Dedifferentiated amniotic fluid mesenchymal stem cell (primary cell): Measurements from ENCODE around the gene ITGA11.

Source experiments
- DNase-seq: peaks from one replicate; pipeline ENCODE4 v3.0.0-alpha.2; 2016; ENCODE audit errors: extremely low spot score

The ITGA11 gene

GRCh38 chr15:68447976-68448755 lies 16.2 kb upstream of the ITGA11 start:
- no peak for DNase-seq

- DNase-seq: no peak
Observed at GRCh38 chr15:68447209-68447608, 15.2 kb upstream of the ITGA11 start.

DNA sequence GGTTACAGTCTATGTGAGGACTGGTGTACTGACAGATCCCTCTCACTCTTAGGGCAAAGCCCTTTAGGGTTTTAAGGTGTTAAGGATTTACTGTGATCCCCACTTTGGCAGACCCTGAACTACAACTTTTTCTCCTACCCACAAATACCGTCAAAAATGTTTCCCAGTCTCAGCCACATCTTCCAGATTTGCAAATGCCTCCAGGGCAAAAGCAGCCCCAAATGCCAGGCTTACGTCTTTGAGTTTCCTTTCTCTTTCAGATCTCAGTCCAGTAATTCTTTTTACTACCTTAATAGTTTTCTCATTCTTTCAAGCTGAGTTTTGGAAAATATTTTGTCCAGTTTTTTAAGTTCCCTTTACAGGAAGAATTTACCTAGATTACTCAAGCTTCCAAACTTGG lies 13.4 kb upstream of the ITGA11 start:
- DNase-seq: peak; percentile 39

GRCh38 chr15:68444336-68444735 lies 12.4 kb upstream of the ITGA11 start:
- DNase-seq: no peak

- no peak for DNase-seq
Observed at GRCh38 chr15:68442903-68443302, 10.9 kb upstream of the ITGA11 start.

DNA sequence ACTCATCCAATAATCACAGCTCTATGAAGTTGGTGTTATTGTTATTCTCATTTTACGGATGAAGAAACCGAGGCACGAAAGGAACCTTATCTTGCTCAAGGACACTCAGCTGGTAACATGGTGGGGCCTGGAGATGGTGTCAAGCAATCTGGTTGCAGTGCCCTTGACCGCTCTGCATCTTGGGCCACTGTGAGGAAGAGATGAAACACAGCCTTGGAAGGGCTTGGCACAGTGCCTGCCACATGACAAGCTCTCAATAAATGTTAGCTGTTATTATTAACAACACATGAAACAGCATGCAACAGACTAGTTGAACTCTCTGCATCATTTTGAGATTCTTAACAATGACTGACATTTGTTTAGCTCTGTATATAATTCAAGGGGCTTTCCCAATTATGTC lies 10.1 kb upstream of the ITGA11 start:
- no peak for DNase-seq

GRCh38 chr15:68441045-68441743 lies 9.2 kb upstream of the ITGA11 start:
- no peak for DNase-seq

- DNase-seq: no peak
Observed at GRCh38 chr15:68440136-68440535, 8.2 kb upstream of the ITGA11 start.

GRCh38 chr15:68439506-68439905 lies 7.5 kb upstream of the ITGA11 start:
- DNase-seq: no peak

- DNase-seq: no peak
Observed at GRCh38 chr15:68436680-68437079, 4.7 kb upstream of the ITGA11 start.

DNA sequence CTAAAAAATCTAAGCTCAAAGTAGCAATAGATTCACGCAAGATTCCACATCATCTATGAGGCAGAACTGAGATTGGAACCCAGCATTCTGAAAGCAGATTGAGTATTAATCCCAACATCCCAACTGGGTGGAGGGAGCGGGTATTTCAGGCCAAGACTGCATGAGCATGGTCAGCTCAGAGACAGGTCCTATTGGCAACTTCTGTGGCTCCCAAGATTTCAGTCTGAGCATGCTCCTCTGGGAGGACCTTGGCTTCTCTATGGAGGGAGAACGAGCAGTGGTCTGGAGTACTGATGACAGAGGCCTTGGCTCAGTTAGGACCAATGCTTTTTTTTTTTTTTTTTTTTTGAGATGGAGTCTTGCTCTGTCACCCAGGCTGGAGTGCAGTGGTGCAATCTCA lies 4.0 kb upstream of the ITGA11 start:
- no peak for DNase-seq

- DNase-seq: no peak
Observed at GRCh38 chr15:68434021-68434420, 2.1 kb upstream of the ITGA11 start.

DNA sequence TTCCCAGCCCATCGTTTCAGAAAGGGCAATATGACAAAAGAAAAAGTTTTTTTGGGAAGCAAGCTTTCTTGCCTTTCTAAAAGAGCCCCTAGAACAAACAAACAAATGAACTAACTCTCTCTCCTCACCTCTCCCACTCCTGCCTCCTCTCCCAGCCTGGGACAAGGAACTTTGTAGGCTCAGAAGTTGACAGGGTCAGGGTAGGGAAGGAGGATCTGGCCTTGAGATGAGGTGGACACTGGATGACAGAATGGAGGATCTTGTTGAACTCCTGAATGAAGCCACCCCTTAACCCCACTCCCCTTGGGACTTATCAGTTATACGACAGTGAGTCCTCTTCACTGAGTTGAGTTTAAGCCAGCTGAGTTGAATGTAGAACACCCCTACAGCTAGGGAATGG lies 1.6 kb upstream of the ITGA11 start:
- no peak for DNase-seq

GRCh38 chr15:68432441-68433064 lies 590 bp upstream of the ITGA11 start:
- no peak for DNase-seq

DNA sequence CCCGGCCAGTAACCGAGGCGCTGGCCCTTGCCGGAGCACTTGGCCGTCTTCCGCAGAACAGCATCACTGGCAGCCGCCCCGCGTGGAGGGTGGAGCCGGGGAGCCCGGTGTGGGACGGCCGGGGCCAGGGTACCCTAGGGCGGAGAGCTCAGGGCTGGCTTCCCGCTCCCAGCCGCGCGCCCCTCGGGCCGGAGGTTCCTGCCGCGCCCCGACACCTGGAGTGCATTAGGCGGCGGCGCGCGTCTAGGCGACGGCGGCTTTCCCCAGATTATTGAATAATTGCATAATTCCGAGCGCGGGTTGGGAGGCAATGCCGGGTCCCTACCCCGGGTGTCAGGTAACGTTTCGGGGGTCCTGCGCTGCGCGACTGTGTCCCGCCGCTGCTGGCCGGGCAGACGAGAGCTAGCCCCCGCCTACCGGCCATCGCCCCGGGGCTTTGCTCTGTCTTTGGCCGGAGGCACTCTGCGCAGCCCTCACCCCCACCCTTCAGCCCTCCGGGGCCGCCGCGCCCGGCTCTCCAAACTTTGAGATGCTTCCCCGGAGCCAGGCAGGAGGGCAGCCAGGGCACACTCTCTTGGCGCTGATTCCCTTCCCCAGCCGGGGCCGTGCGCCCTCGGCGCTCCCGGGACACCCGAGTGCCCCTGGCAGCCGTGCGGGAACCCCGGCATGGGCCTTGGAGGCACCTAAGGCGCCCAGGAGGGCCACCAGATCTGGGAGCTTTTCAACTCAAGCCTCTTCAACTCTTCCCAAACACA lies 749 bp downstream of the ITGA11 start:
- no peak for DNase-seq

GRCh38 chr15:68430471-68431036 lies 1.4 kb downstream of the ITGA11 start:
- DNase-seq: no peak

DNA sequence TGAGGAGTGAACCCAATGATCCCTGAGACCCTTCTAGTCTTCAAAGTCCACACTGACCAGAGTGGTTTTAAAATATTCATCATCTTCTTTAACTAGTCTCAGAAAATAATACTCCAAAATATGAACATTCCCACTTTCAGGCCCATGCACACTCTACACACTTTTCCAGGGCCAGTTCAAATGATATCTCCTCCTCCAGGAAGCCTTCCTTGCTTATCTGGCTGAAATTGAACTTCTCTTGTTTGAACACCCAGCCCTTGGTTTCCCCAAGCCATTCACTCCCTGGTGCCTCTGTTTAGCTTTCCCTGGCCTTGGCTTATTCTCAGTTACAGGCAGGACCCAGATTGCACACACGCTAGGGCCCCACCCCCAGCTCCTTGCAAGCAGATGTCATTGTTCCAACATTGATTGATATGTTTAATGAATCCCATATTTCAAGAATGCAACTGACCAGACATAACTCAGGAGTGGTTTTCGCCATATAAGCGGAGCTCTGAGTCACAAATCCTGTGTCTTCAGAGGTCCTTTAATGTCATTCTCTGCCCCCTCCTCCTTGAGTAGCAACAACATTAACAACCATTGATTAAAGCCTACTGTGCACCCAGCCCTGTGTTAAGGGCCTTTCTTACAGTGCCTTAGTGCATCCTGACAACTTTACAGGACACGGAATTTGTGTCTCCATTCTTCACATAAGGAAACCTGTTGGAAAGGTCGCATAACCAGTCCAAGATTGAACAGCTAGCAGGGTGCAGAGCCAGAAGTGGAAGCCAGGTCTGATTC lies 2.1 kb downstream of the ITGA11 start:
- no peak for DNase-seq

DNA sequence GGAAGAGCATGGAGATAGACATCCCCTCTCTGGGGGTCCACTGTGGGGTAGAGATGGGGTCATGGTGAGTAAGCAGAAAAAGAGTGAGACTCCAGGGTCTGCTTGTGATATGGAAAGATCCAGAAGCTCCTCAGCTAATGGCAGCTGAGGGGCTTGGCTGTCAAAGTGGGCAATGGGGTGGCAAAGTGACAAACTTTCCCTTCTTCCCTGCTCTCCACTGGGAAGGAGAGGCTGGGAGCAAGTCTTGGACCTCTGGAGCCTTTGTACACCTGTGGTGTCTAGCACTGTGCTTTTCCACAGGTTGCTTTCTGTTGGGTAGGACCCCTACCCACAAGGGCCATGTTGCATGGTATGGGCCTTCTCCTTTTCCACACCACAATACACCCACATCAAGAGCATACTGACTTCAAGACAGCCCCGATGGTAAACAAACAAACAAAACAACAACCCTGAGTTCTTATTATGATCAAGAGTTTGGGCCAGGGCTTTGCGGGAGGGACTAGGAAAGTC lies 3.5 kb downstream of the ITGA11 start:
- no peak for DNase-seq

GRCh38 chr15:68427963-68428362 lies 4.0 kb downstream of the ITGA11 start:
- DNase-seq: no peak

DNA sequence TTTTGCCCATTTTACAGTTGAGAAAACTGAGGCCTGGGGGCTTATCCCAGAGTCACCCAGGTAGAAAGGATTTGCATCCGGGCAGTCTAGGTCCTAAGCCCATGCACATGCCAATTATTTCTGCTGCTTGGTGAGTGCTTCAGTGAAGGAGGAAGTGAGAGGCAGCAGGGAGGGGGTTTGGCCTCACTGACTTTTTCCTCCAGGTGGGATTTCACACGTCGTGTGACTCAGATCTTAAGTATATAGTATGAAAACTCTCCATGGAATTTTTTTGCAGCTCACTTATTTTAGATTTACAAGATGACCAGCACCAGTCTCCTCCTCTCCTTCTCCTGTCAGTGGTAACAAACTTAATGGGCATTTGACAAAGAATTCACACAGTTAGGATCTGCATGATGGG lies 4.6 kb downstream of the ITGA11 start:
- DNase-seq: no peak

GRCh38 chr15:68426116-68426515 lies 5.8 kb downstream of the ITGA11 start:
- no peak for DNase-seq
